ENCODE results near the gene RECQL.
"Not testable (repeated sequence)": the region's sequence is repeated elsewhere in the genome, so short reads cannot be mapped to it uniquely, and the experiment has no call there.

The RECQL gene

DNA sequence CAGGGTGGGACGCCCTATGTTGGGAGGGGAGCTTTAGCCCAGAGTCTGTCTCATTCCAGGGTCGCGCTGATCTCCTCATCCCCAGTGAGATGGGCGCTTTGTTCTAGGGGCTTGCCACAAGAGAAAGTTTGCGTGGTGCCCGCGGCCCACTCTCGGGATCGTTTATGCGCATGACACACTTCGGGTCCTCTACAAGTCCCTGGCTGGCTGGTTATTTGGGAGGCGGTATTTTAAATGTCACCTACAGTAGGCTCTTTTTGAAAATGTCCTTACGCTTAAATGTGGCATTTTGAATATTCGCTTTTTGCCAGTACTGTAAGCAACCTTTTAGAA lies 695 bp upstream of the RECQL start:
- DNase-seq: peak; percentile 45

DNA sequence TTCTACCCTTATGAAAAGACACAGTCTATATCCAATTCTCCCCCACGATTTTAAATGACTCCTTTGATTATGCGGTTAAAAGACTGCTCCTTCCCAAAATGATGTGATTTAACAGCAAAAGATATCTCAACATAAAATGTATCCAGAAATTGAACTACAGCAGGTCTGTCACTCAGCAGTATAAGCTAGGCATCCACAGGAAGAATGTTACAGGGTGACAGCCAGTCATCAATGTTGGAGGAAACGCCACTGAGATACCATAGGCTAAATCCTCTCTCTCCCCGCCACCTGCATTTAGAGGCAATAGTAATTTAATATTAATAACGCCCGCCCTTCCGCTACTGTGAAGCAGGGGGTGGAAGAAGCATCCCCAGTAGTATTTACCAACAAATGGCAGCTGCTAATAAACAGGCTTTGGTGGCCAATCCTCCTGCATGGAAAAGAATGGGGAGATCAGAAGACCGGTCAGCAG lies 613 bp downstream of the RECQL start:
- no peak for DNase-seq

DNA sequence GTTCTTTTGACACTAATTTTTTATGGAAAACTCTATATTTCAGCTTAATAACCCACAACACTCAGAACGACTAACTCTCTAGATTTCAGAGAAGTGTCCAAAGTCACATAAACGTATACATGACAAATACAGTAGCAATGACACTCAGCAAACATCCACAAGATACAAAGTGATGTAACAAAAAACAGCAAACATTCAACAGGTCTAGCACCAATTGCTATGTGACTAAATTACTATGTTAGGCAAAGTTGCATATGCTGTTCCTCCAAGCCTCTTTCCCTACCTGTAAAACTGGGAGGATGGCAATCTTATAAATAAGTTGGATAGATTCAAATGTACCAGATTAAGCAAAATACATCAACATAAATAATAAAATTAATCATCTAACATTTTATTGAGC lies 1.7 kb downstream of the RECQL start:
- DNase-seq: no peak

DNA sequence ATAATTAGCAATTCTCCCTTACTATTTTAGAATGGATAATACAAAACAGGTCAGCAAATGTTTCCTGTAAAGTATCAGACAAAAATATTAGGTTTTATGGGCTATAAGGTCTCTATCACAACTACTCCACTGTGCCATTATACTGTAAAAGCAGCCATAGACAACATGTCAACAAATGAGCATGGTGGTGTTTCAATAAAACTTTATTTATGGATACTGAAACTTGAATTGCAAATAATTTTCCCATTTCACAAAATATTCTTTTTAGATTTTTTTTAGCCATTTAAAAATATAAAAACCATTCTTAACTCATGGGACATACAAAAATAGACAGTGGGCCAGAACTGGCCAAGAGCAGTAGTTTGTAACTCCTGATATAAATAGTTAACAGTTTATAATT lies 15.4 kb downstream of the RECQL start:
- DNase-seq: no peak

DNA sequence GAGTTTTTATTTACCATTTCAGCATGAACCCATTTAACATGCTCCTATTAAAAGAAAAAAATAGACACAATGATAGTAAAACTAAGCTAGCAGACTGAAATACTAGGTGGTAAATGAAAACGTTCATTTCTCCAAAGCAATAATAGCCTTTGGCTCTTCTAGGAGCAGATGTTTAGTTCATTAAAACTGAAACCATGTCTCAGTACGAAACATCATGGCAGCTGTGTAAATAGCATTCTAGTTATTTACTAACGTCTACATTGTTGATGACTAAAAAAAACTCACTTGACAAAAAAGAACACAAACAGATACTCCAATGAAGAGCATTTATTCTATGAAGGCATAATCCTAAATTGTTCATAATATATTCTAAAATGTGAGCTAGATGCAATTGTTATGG lies 17.9 kb downstream of the RECQL start:
- peak; percentile 73 for DNase-seq

DNA sequence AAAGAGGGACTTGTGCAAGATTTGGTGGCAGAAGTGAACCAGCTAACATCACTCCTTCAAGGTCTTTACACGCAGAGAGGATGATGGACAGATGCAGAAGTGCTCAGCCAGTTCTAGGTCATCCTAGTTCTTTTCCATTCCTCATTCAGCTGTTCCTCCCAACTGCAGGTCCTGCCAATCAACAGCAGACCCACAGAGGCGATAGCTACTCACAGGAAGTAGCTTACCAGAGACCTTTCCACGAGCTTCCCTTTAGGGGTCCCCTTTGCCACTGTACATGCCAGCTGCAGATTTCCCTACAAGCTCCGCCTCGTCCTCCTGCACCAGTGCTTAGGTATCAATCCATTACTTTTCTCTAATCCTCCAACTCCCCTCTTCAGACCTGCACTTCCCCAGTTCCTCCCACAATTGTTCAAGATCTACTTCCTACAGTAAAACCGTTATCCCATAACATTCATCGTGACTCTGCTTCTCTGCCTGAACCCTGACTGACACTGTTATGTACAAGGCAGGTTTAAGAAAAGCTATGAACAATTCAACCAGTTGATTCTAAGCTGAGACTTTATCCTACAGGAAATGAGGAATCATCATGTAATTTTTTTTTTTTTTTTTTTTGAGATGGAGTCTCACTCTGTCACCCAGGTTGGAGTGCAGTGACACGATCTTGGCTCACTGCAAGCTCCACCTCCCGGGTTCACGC lies 22.5 kb downstream of the RECQL start:
- DNase-seq: no peak

DNA sequence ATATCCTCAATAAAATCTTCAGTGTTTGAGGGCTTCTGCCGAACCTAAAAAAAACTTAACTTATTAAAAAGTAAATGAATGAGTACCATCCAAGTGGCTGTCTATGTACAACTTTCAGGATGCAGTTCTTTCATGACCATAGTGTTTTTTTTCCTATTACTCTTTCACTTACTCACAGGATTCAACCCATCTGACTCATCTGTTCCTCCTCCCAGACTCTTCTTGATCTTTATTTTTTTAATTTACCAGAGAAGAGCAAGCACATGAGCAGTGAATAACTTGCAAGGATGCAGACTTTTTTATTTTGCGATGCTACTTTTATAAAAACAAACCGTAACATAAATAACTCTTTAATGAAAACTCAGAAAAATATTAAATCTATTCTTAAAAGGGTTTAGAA lies 24.5 kb downstream of the RECQL start:
- DNase-seq: no peak

DNA sequence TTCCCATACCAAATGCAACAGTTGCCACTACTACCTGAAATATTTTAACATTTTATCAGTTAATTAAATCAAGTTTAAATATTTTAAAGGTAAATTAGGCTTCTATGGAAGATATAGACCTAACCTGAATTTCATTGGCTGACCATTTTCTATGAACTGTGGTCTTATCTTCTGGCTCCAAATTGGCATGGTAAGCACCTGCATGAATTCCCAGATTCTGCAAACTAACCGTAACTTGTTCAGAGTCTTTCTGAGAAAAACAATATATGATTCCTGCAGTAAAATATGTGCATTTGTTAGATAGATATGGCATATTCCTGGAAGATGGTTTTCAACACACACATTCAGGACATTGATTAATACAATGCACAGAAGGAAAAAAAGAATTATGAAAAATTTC lies 25.9 kb downstream of the RECQL start:
- no peak for DNase-seq

DNA sequence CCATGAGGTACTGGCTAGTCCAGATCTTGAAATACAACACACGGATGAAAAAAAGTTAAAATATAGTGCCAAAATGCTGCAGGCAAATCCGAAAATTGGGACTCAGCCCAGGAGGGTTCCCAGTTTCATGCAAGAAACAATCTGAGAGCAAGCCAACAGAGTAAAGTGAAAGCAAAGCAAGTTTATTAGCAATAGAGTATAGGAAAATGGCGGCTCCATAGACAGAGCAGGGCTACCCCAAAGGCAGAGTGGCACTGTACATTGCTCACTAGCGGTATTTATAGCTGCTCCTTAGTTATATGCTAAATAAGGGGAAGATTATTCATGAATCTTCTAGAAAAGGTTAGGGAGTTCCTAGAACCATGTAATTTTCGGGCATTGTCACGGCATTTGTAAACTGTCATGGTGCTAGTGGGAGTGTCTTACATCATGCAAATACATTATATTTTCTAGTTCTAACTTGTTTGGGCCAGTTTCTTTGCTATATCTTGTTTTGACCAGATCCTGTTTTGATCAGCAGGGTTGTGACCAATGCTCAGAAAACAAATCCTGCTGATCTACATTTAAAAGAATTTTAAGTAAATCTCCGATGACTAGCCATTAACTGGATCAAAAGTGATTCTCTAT lies 29.1 kb downstream of the RECQL start:
- no peak for DNase-seq

DNA sequence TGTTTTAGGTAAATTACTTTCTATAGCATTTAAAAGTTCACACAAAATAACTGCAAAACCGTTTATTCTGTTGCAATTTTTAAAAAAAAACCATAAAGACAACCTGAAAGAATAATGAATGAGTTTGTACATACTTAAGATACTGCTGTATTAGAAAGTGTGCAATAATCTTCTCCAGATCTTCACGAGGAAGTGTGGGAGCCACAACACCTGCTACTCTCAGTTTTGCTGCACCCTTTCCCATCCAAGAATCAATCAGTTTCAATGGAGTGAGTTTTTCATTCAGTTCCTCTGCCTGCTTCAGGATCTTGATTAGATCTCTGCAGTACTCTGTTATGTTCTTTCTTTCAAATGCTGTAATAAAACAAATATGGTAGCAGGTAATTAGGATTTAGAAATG lies 30.1 kb downstream of the RECQL start:
- no peak for DNase-seq

DNA sequence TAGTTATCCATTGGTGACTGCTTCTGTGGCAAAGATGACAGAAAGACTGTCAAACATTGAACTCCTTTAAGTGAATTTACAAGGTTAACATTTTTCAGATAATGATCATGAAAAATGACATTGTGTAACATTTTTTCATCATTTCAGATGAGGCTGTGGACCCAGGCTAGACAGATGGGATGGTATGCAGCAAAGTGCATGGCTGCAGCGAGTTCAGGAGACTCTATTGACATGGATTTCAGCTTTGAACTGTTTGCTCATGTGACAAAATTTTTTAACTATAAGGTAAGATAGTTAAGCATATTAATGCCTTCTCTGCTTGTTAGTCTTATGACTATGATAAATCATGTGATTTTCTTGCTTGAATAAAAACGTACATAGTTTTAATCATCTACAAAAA lies 34.1 kb downstream of the RECQL start:
- DNase-seq: not testable (repeated sequence)

DNA sequence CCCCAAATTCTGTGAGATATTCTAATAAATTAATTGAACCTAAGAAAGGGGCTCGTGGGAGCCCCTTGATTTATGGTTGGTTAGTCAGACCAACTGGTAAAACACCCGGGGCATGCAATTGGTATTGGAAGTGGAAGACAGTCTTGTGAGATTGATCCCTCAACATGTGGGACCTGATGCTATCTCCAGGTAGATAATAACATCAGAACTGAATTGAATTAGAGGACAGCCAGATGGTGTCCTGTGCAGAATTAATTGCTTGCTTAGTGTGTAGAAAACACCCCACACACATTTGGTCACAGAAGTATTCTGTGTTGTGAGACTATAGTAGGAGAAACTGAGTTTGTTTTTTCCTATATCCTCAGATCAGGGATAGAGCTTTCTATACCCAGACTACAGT lies 42.0 kb downstream of the RECQL start:
- no peak for DNase-seq

DNA sequence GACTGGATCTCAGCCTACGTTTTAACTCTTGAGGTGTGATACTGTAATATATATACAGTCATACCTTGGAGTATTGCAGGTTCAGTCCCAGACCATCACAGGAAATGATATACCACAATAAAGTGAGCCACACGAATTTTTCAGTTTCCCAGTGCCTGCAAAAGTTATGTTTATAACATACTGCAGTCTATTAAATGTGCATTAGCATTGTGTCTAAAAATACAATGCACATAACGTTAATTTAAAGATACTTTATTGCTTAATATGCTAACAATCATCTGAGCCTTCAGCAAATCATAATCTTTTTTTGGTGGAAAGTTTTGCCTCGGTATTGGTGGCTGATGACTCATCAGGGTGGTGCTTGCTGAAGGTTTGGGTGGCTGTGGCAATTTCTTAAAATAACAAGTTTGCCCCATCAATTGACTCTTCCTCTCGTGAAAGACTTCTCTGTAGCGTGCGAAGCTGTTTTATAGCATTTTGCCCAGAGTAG lies 45.1 kb downstream of the RECQL start:
- no peak for DNase-seq

DNA sequence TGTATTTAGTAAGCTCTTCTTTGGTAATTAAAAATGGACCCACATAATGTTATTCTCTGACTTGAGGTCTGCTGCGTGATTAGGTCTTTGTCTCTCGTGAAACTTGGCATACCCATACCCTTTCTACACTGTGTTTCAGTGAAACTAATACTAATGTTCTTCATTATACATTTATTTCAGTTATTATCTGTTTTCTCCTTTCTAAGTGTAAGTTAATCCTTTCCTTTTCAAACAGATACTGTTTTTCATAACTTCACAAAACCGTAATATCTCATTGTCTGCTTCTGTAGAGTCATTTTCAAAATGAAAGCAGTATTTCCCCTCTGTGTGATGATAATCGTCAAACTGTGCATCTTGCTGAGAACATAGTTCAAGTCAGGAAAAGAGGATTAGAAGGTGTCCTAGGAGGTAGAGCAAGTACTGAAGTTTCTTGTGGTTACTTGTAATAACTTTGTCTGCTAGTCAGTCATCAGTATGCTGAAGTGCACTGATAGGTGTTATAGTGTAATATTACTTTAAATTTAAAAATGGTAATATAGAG lies 48.1 kb downstream of the RECQL start:
- no peak for DNase-seq

DNA sequence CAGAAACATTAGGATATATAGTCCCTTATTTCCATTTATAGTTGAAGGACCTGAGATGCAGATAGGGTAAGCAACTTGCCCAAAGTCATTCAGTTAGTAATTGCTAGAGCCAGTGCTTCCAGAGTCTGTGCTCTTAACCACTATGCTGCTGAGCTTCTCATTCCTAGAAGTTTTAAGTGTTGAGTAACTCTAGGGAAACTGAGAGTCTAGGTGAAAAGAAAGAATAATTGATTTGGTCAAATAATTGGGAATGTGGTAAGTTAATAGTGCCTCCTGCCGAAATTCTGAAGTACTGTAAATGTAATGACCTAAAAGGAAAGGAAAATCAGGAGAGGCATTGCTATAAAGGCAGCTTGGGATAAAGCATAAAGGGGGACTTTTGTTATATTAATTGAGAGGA lies 49.9 kb downstream of the RECQL start:
- peak; percentile 4 for DNase-seq

DNA sequence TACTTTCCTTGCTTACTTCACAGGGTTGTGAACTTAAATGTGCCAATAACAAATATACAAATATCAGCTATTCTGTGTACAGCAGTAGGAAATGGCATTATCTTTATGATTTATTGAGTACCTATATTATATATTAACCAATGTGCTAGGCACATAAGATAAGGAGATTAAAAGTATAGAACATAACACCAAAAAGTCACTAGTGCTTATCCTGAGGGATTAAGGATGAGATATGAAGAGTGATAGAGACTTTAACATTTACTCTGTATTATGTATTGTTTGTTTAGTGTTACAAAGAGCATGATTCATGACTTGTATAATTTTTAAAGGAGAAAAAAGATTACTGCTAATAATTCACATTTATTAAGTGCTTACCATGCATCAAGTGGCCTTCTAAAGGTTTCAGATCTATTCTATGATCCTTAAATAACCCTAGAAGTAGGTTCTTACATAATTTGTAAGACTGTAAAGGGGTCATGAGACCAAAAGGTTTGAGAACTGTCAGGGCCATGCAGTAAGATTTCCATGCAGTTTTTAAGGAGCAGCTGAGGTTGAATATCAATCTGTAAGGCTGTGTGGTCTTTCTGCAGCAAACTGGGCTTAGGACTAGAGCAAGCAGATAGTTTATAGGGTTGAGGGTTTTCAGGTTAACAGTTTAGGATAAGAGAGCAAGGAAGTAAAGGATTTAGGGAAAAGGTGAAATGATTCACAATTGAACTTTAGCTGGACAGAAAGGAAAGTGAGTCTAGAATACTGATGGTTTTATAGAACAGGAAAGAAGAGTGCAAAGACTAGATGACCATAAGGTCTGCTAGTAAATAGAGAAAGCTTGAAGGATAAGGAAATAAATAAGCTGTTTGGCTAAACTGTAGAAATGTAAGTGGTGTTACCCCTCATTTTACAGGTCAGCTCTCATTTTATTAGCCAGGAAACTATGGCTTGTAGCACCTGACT lies 57.0 kb downstream of the RECQL start:
- DNase-seq: no peak

DNA sequence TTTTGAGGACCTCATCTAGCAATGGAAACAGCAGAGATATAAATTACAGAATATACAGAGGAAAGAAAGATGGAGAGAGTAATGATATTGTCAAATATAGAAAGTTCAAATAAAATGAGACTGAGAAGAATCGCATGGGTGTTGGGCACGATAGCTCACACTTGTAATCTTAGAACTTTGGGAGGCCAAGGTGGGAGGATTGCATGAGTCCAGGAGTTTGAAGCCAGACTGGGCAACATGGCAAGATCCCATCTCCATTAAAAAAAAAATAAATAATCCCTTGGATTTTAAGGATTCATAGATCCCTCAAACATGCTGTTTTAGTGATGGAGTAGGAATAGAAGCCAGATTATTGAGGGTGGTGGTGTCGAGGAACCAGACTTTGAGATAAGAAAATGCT lies 62.1 kb downstream of the RECQL start:
- no peak for DNase-seq

DNA sequence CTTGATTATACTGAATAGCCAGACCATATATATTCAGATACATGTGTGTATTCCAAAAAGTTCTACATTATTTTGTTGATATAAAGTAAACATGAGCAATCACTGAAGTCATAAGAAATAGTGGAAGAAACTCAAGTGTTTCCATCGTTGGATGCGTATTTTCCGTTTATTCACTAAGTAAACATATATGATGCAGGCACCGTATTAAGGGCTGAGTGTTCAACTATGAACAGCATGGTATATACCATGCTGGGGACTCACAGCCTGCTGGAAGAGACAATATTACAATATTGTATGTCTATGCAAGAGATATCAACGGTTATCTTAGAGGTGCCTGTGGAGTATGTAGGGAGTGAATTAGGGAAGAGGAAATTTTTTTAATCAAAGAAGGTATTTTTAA lies 62.8 kb downstream of the RECQL start:
- no peak for DNase-seq

DNA sequence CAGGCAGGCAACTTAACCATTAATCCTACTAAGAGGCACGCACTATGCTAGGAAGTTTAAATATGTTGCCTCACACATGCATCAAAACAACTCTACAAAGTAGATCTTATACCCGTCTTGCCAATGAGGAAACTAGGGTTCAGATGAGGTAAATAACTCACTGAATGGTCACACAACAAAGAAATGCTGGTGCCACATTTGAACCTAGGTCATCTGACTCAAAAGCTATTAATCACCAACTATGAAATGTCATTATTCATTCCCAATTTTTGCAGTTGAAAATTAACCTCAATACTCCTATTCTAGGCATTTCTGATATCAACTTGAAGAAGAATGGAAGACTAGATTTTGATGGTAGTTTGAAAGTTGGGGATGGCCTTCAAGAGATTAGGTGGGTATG lies 66.7 kb downstream of the RECQL start:
- no peak for DNase-seq

DNA sequence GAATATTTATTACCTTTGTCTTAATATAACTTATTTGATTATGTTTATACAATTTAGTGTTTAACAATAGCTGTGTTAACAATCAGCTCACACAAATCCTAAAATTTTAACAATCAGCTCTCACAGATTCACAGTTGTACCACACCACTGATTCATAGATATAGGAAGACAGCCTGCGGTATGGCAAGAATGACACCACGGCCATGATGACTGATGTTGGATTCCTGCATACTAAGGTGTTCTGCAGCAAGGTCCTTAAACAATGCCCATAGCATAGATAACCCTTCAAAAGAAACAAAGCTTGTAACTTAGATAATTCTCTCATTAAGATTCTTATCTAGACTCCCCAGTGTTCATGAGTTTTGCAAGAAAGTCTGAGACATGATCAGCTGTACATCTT lies 67.9 kb downstream of the RECQL start:
- DNase-seq: no peak

DNA sequence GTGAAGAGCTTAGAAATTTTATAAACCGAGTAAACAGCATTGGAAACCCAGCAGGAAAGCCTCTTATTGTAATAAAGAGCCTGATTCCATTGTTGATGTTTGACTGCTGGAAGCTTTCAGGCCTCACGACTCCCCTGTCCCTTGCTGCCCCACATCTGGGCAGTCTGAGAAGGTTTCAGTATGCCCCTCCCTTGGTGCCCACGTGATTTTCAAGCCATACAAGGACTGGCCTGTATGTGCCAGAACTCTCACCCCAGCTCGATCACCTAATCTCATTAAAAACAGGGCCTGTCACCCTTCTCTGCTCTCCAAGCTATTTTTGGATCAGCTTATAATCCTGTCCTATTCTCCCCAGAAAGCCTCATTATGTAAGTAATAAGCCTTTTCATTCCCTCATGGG lies 71.4 kb downstream of the RECQL start:
- no peak for DNase-seq

DNA sequence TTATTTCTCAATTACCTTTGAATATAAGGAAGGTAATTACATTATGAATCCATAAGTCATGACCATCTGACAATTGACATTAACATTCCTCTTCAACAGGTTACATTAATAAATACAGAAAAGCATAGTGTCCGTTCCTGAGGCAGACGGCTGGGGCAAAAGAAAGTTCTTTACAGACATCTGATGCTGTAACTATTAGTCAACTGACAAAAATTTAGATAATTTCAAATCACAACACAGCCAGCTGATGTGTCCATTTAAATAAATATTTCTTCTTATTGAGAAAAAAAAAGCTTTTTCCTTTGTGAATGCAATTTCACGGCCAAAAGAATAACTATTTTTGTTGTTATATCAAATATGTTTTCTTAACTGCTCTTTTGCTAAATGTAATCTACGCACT lies 73.2 kb downstream of the RECQL start:
- DNase-seq: no peak

DNA sequence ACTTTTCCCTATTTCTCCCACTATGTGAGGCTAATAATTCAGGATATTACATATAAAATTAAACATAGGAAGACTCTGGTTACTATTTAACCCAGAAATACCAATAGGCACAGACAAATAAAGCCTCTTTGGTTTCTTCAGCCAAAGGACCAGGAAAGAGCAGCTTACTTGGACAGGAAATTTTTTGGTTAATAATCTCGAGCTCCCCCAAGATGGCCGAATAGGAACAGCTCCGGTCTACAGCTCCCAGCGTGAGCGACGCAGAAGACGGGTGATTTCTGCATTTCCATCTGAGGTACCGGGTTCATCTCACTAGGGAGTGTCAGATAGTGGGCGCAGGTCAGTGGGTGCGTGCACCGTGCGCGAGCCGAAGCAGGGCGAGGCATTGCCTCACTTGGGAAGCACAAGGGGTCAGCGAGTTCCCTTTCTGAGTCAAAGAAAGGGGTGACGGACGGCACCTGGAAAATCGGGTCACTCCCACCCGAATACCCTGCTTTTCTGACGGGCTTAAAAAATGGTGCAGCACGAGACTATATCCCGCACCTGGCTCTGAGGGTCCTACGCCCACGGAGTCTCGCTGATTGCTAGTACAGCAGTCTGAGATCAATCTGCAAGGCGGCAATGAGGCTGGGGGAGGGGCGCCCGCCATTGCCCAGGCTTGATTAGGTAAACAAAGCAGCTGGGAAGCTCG lies 82.3 kb downstream of the RECQL start:
- peak; percentile 33 for DNase-seq

Measured in NCI-H69 (cell line).